Endothelial cell of umbilical vein (primary cell): ENCODE measurements around the gene C10orf71. TPM values are rescaled to one million over a fixed set of nuclear protein-coding genes. Genes with fewer than 3 reads are reported as not detected.

Experiments used
- BruUV-seq: library from RNA; stranded (reverse); fragments of 400-500 nt; replicated peaks from 2 replicates; lab custom pipeline; 2021; lab: Mats Ljungman, UMichigan
- CTCF ChIA-PET: fragments of 300-600, 350-600 bp; sonication (Branson Sonifier 250); formaldehyde crosslinking; loops from one replicate; lab custom pipeline; 2021; ENCODE audit warnings: antibody characterized with exemption, inconsistent platforms; lab: Charles Lee
- POLR2A ChIA-PET: fragments of 300-600, 350-600 bp; sonication (Branson Sonifier 250); formaldehyde crosslinking; loops from one replicate; lab custom pipeline; 2021; ENCODE audit warnings: antibody characterized with exemption, inconsistent platforms; lab: Charles Lee
- DNase-seq: peaks from one replicate; pipeline ENCODE4 v3.0.0-alpha.2; 2011; ENCODE audit warnings: low read depth, low spot score
- FAIRE-seq: peaks from 2 replicates; lab custom pipeline; 2011; peaks lifted over from hg19 to GRCh38; lab: Jason Lieb, UNC
- H2AFZ ChIP-seq: 2 replicates; pipeline ENCODE4 v1.6.0; 2012; ENCODE audit warnings: low read depth, low read length, control low read depth, inconsistent platforms
- H3K27ac ChIP-seq: 2 replicates; pipeline ENCODE4 v1.5.1; 2011; ENCODE audit warnings: low read depth, mild to moderate bottlenecking, control low read depth, low read length, moderate library complexity; ENCODE audit not compliant: insufficient read depth
- H3K27me3 ChIP-seq, 2 experiments: 2 replicates each; pipeline versions ENCODE4 v1.6.0 to v1.6.1; 2011; ENCODE audit warnings: low read length in 2 of 2, mixed read lengths in 1 of 2; ENCODE audit not compliant: control insufficient read depth in 2 of 2, insufficient read depth in 2 of 2
- H3K36me3 ChIP-seq, 2 experiments: 2 replicates in 1 of 2; 3 replicates in 1 of 2; pipeline ENCODE4 v1.5.1; 2011; ENCODE audit warnings: low read length in 2 of 2, mild to moderate bottlenecking in 1 of 2, moderate library complexity in 1 of 2; ENCODE audit not compliant: control insufficient read depth in 2 of 2, insufficient read depth in 2 of 2; ENCODE audit errors: extremely low read depth in 1 of 2
- H3K4me1 ChIP-seq: 3 replicates; pipeline ENCODE4 v1.5.1; 2011; ENCODE audit warnings: mild to moderate bottlenecking, low read length; ENCODE audit not compliant: control insufficient read depth, insufficient read depth; ENCODE audit errors: extremely low read depth
- H3K4me2 ChIP-seq: 2 replicates; pipeline ENCODE4 v1.6.1; 2011; ENCODE audit warnings: low read length, control low read depth, mixed read lengths; ENCODE audit not compliant: insufficient read depth
- H3K4me3 ChIP-seq, 3 experiments: fragments of 200-600 bp in 1 of 3; sonication (generic), shearing (Covaris generic) in 1 of 3; replicated peaks in 1 of 3; 2 replicates each; pipeline ENCODE4 v1.5.1; 2011 to 2016; ENCODE audit warnings: control low read depth in 3 of 3, low read length in 3 of 3, mild to moderate bottlenecking in 2 of 3, inconsistent platforms in 1 of 3, low read depth in 1 of 3, moderate library complexity in 1 of 3; ENCODE audit not compliant: insufficient read depth in 1 of 3
- H3K79me2 ChIP-seq: 2 replicates; pipeline ENCODE4 v1.6.0; 2012; ENCODE audit warnings: low read length, inconsistent platforms; ENCODE audit not compliant: control insufficient read depth, insufficient read depth
- H3K9ac ChIP-seq: replicated peaks from 2 replicates; pipeline ENCODE3; 2011; ENCODE audit warnings: low read length, control low read depth; ENCODE audit not compliant: insufficient read depth; ENCODE audit errors: extremely low read depth
- H3K9me1 ChIP-seq: replicated peaks from 3 replicates; pipeline ENCODE4 v1.6.0; 2011; ENCODE audit warnings: mild to moderate bottlenecking, low read length; ENCODE audit not compliant: control insufficient read depth, insufficient read depth; ENCODE audit errors: extremely low read depth
- H3K9me3 ChIP-seq: replicated peaks from 2 replicates; pipeline ENCODE4 v1.5.1; 2012; ENCODE audit warnings: low read length, inconsistent platforms; ENCODE audit not compliant: control insufficient read depth, insufficient read depth
- H4K20me1 ChIP-seq: replicated peaks from 2 replicates; pipeline ENCODE3; 2011; ENCODE audit warnings: mild to moderate bottlenecking, low read length; ENCODE audit not compliant: control insufficient read depth, insufficient read depth; ENCODE audit errors: extremely low read depth
- CTCF ChIP-seq, 2 donors: IDR thresholded peaks; 1 replicate in 1 of 2; 2 replicates in 1 of 2; pipeline ENCODE4 v1.5.1; 2011; ENCODE audit warnings: low read length in 2 of 2, mild to moderate bottlenecking in 2 of 2, moderate library complexity in 2 of 2, control low read depth in 1 of 2, inconsistent platforms in 1 of 2, low read depth in 1 of 2; ENCODE audit not compliant: insufficient read depth in 1 of 2; ENCODE audit errors: extremely low read depth in 1 of 2
- EZH2 ChIP-seq: IDR thresholded peaks from 2 replicates; pipeline ENCODE4 v1.6.1; 2012; ENCODE audit warnings: borderline replicate concordance, low read depth, mild to moderate bottlenecking, moderate library complexity, low read length, inconsistent platforms; ENCODE audit not compliant: severe bottlenecking
- FOS ChIP-seq: IDR thresholded peaks from 2 replicates; pipeline ENCODE4 v1.6.1; 2011; ENCODE audit warnings: mild to moderate bottlenecking, low read length, moderate library complexity, borderline replicate concordance; ENCODE audit not compliant: insufficient read depth
- GATA2 ChIP-seq: IDR thresholded peaks from 2 replicates; pipeline ENCODE4 v1.7.0; 2011; ENCODE audit warnings: low read depth, mild to moderate bottlenecking, moderate library complexity, mixed read lengths, low read length; ENCODE audit not compliant: insufficient read length, insufficient read depth
- JUN ChIP-seq: IDR thresholded peaks from 2 replicates; pipeline ENCODE4 v1.6.1; 2011; ENCODE audit warnings: borderline replicate concordance, low read depth; ENCODE audit not compliant: insufficient read length, insufficient read depth
- MYC ChIP-seq: IDR thresholded peaks from one replicate; pipeline ENCODE4 v1.6.1; 2011; ENCODE audit warnings: mild to moderate bottlenecking, low read depth, low read length
- POLR2A ChIP-seq: IDR thresholded peaks from 2 replicates; pipeline ENCODE4 v1.6.1; 2012; ENCODE audit warnings: low read depth, mild to moderate bottlenecking, control low read depth, low read length
- POLR2AphosphoS5 ChIP-seq: IDR thresholded peaks from 2 replicates; pipeline ENCODE4 v1.6.1; 2012; ENCODE audit warnings: low read depth, mild to moderate bottlenecking, control low read depth, low read length, moderate library complexity; ENCODE audit not compliant: insufficient read depth
- dilution Hi-C: fragments of 300-500 bp; cut with MboI; formaldehyde crosslinking; loops from one replicate; pipeline ENCODE4 v1.15.0; 2019; ENCODE audit warnings: low sequenced_read_pairs; ENCODE audit not compliant: extremely low pct_ligation_motif_present
- intact Hi-C: fragments of 100-400 bp; cut with micrococcal nuclease; formaldehyde crosslinking; loops from one replicate; pipeline ENCODE4 v1.10.0; 2022
- polyA plus RNA-seq, 4 experiments: library from polyadenylated mRNA; depleted of rRNA in 3 of 4; stranded (reverse) in 3 of 4; unstranded in 1 of 4; fragments of >200 nt; gene quantifications; 2 replicates each; pipeline versions ENCODE4 v1.2.1 to v1.2.3, GENCODE V29; 2011 to 2012; ENCODE audit warnings: missing spikeins in 1 of 4
- total RNA-seq: library from RNA; stranded (reverse); gene quantifications from 2 replicates; pipeline ENCODE4 v1.2.3, GENCODE V29; 2021
- TF ChIP-seq, protein P1 (sequence below): IDR thresholded peaks from 2 replicates; pipeline ENCODE4 v1.6.1; 2011; ENCODE audit not compliant: insufficient read depth, insufficient read length

Gene C10orf71
- total and polyA plus RNA-seq, 2 donors (not counting 3 experiments of a cell fraction or from before 2014, with no cell fraction given), result not detected

GRCh38 chr10:49325131-49325915 is 26.4 kb downstream of the C10orf71 start:
- intact Hi-C loops, result no loop called here
- H3K9me3 ChIP-seq, result no peaks in the 10 kb centered on the region
- H4K20me1 ChIP-seq, result no peaks in the 10 kb centered on the region
- no peak overlapping the region for H3K27ac ChIP-seq
- CTCF ChIA-PET, result interaction anchor here (1.3 kb wide), 1 partner anchor 187 kb away, joined by 4 read pairs; no protein-coding TSS in a partner anchor
- H3K27me3 ChIP-seq, result no peaks in the 10 kb centered on the region
- H2AFZ ChIP-seq, result no peak overlapping the region
- H3K79me2 ChIP-seq, result no peaks in the 10 kb centered on the region
- DNase-seq, result no peak
- POLR2A ChIA-PET, result no interaction called here
- H3K4me3 ChIP-seq, result no peak overlapping the region
- H3K9me1 ChIP-seq, result no peaks in the 10 kb centered on the region
- H3K9ac ChIP-seq, result no peak overlapping the region
- no peak for FAIRE-seq
- BruUV-seq, result no TSS peak
- no peaks in the 10 kb centered on the region for H3K36me3 ChIP-seq
- H3K4me2 ChIP-seq, result no peak overlapping the region
- no peaks in the 10 kb centered on the region for H3K4me1 ChIP-seq
- dilution Hi-C loops, result no loop called here
- TF ChIP-seq GATA2 (no peak), POLR2A (no peak), EZH2 (no peak), POLR2AphosphoS5 (no peak), MYC (no peak), CTCF (IDR thresholded peaks at IDR 0.05; ENCODE audit: extremely low read depth in 1 of 2, insufficient read depth in 1 of 2, low read depth in 1 of 2, low read length in 2 of 2) (no peak), FOS (no peak), JUN (no peak)
- TF ChIP-seq, protein P1, sequence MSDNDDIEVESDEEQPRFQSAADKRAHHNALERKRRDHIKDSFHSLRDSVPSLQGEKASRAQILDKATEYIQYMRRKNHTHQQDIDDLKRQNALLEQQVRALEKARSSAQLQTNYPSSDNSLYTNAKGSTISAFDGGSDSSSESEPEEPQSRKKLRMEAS, result no peak
